ENCODE results near the gene ERICH6B. TPM values are rescaled to one million over a fixed set of nuclear protein-coding genes. Genes with fewer than 3 reads are reported as not detected.
"Not testable (repeated sequence)": the region's sequence is repeated elsewhere in the genome, so short reads cannot be mapped to it uniquely, and the experiment has no call there.

ERICH6B gene
- total and polyA plus RNA-seq, 4 donors: not detected

GRCh38 chr13:45659536-45659935, 44.0 kb upstream of the ERICH6B start:
- Histone ChIP-seq H3K4me3 (no peak overlapping the region), H3K9me3 (ENCODE audit: control insufficient read depth in 4 of 4, insufficient read depth in 3 of 4, low read length in 3 of 4) (peaks cover 0 to 5% (median 2%) of the 10 kb centered on the region in 4 donors), H3K36me3 (ENCODE audit: control insufficient read depth in 4 of 4, insufficient read depth in 4 of 4, low read length in 4 of 4) (no peaks in the 10 kb centered on the region), H3K27me3 (ENCODE audit: control insufficient read depth in 3 of 3, insufficient read depth in 3 of 3, low read length in 2 of 3) (peaks cover 0 to 16% (median 0%) of the 10 kb centered on the region in 3 donors), H3K4me1 (ENCODE audit: control insufficient read depth in 5 of 5, insufficient read depth in 5 of 5, low read length in 5 of 5) (peaks cover 0 to 14% (median 0%) of the 10 kb centered on the region in 5 donors), H3K27ac (ENCODE audit: low read depth in 1 of 2, low read length in 1 of 2) (no peak overlapping the region), H3K9ac (ENCODE audit: insufficient read depth in 1 of 2, low read length in 2 of 2) (no peak overlapping the region)
- ATAC-seq (ENCODE audit: insufficient read depth, low FRiP score) (no peak), DNase-seq (no peak)
- WGBS, 2 donors: 83 to 86% methylated on average over 3 of the region's 3 CpGs
- no peak for TF ChIP-seq CTCF (IDR thresholded peaks at IDR 0.05; ENCODE audit: control extremely low read depth, extremely low read depth)

GRCh38 chr13:45658586-45659235, 43.2 kb upstream of the ERICH6B start:
- no peak for DNase-seq
- peaks cover 0 to 5% (median 2%) of the 10 kb centered on the region in 4 donors for H3K9me3 ChIP-seq (ENCODE audit: control insufficient read depth in 4 of 4, insufficient read depth in 3 of 4, low read length in 3 of 4)
- WGBS, 2 donors: 88 to 94% methylated on average over 5 of the region's 5 CpGs
- ATAC-seq (ENCODE audit: insufficient read depth, low FRiP score): peak; percentile 46
- H3K4me1 ChIP-seq (ENCODE audit: control insufficient read depth in 5 of 5, insufficient read depth in 5 of 5, low read length in 5 of 5): peaks cover 0 to 14% (median 0%) of the 10 kb centered on the region in 5 donors
- H3K9ac ChIP-seq (ENCODE audit: insufficient read depth in 1 of 2, low read length in 2 of 2): no peak overlapping the region
- no peaks in the 10 kb centered on the region for H3K36me3 ChIP-seq (ENCODE audit: control insufficient read depth in 4 of 4, insufficient read depth in 4 of 4, low read length in 4 of 4)
- no peak for TF ChIP-seq CTCF (IDR thresholded peaks at IDR 0.05; ENCODE audit: control extremely low read depth, extremely low read depth)
- H3K27me3 ChIP-seq (ENCODE audit: control insufficient read depth in 3 of 3, insufficient read depth in 3 of 3, low read length in 2 of 3): peaks cover 0 to 20% (median 5%) of the 10 kb centered on the region in 3 donors
- H3K27ac ChIP-seq (ENCODE audit: low read depth in 1 of 2, low read length in 1 of 2): no peak overlapping the region
- no peak overlapping the region for H3K4me3 ChIP-seq

GRCh38 chr13:45654633-45655349, 39.3 kb upstream of the ERICH6B start:
- no peak overlapping the region for H3K4me3 ChIP-seq
- 84 to 87% methylated on average over 5 of the region's 5 CpGs for WGBS, 2 donors
- H3K4me1 ChIP-seq (ENCODE audit: control insufficient read depth in 5 of 5, insufficient read depth in 5 of 5, low read length in 5 of 5): no peaks in the 10 kb centered on the region
- peaks cover 0 to 17% (median 7%) of the 10 kb centered on the region in 3 donors for H3K27me3 ChIP-seq (ENCODE audit: control insufficient read depth in 3 of 3, insufficient read depth in 3 of 3, low read length in 2 of 3)
- no peak for TF ChIP-seq CTCF (IDR thresholded peaks at IDR 0.05; ENCODE audit: control extremely low read depth, extremely low read depth)
- ATAC-seq (ENCODE audit: insufficient read depth, low FRiP score): no peak
- no peak for DNase-seq
- H3K36me3 ChIP-seq (ENCODE audit: control insufficient read depth in 4 of 4, insufficient read depth in 4 of 4, low read length in 4 of 4): no peaks in the 10 kb centered on the region
- H3K9me3 ChIP-seq (ENCODE audit: control insufficient read depth in 4 of 4, insufficient read depth in 3 of 4, low read length in 3 of 4): peaks cover 0 to 5% (median 2%) of the 10 kb centered on the region in 4 donors
- no peak overlapping the region for H3K9ac ChIP-seq (ENCODE audit: insufficient read depth in 1 of 2, low read length in 2 of 2)
- H3K27ac ChIP-seq (ENCODE audit: low read depth in 1 of 2, low read length in 1 of 2): no peak overlapping the region

GRCh38 chr13:45645263-45645662, 29.7 kb upstream of the ERICH6B start:
- not testable (repeated sequence) for H3K27me3 ChIP-seq (ENCODE audit: control insufficient read depth in 3 of 3, insufficient read depth in 3 of 3, low read length in 2 of 3); ATAC-seq (ENCODE audit: insufficient read depth, low FRiP score); H3K4me3 ChIP-seq; DNase-seq; H3K4me1 ChIP-seq (ENCODE audit: control insufficient read depth in 5 of 5, insufficient read depth in 5 of 5, low read length in 5 of 5); H3K9ac ChIP-seq (ENCODE audit: insufficient read depth in 1 of 2, low read length in 2 of 2); H3K9me3 ChIP-seq (ENCODE audit: control insufficient read depth in 4 of 4, insufficient read depth in 3 of 4, low read length in 3 of 4); H3K27ac ChIP-seq (ENCODE audit: low read depth in 1 of 2, low read length in 1 of 2); H3K36me3 ChIP-seq (ENCODE audit: control insufficient read depth in 4 of 4, insufficient read depth in 4 of 4, low read length in 4 of 4)
- WGBS, 2 donors: 79 to 93% methylated on average over 9 to 15 of the region's 17 CpGs

GRCh38 chr13:45642159-45642558, 26.6 kb upstream of the ERICH6B start:
- 90 to 94% methylated on average over 1 of the region's 1 CpG for WGBS, 2 donors
- not testable (repeated sequence) for ATAC-seq (ENCODE audit: insufficient read depth, low FRiP score); H3K27ac ChIP-seq (ENCODE audit: low read depth in 1 of 2, low read length in 1 of 2); H3K36me3 ChIP-seq (ENCODE audit: control insufficient read depth in 4 of 4, insufficient read depth in 4 of 4, low read length in 4 of 4); H3K4me1 ChIP-seq (ENCODE audit: control insufficient read depth in 5 of 5, insufficient read depth in 5 of 5, low read length in 5 of 5); H3K27me3 ChIP-seq (ENCODE audit: control insufficient read depth in 3 of 3, insufficient read depth in 3 of 3, low read length in 2 of 3); H3K9me3 ChIP-seq (ENCODE audit: control insufficient read depth in 4 of 4, insufficient read depth in 3 of 4, low read length in 3 of 4); H3K4me3 ChIP-seq; DNase-seq; H3K9ac ChIP-seq (ENCODE audit: insufficient read depth in 1 of 2, low read length in 2 of 2)

- H3K9me3 ChIP-seq (ENCODE audit: control insufficient read depth in 4 of 4, insufficient read depth in 3 of 4, low read length in 3 of 4); H3K9ac ChIP-seq (ENCODE audit: insufficient read depth in 1 of 2, low read length in 2 of 2); H3K27me3 ChIP-seq (ENCODE audit: control insufficient read depth in 3 of 3, insufficient read depth in 3 of 3, low read length in 2 of 3); DNase-seq; H3K4me1 ChIP-seq (ENCODE audit: control insufficient read depth in 5 of 5, insufficient read depth in 5 of 5, low read length in 5 of 5); H3K4me3 ChIP-seq; H3K36me3 ChIP-seq (ENCODE audit: control insufficient read depth in 4 of 4, insufficient read depth in 4 of 4, low read length in 4 of 4); H3K27ac ChIP-seq (ENCODE audit: low read depth in 1 of 2, low read length in 1 of 2); ATAC-seq (ENCODE audit: insufficient read depth, low FRiP score): not testable (repeated sequence)
- WGBS, 2 donors: 91 to 96% methylated on average over 1 of the region's 1 CpG
Observed at GRCh38 chr13:45635291-45635690, 19.8 kb upstream of the ERICH6B start.

Measured in lung (tissue), 12 donors.